ELF-1 (cell line): Measurements from ENCODE around the gene TRIM38.
"Not testable (repeated sequence)": the region's sequence is repeated elsewhere in the genome, so short reads cannot be mapped to it uniquely, and the experiment has no call there.

Experiments used
- DNase-seq: peaks from one replicate; pipeline ENCODE4 v3.0.0-alpha.2; 2016; ENCODE audit warnings: low read depth, low spot score

The TRIM38 gene

GRCh38 chr6:26006086-26006939 is 43.7 kb downstream of the TRIM38 start:
- no peak for DNase-seq

GRCh38 chr6:26006940-26007305 is 44.3 kb downstream of the TRIM38 start:
- DNase-seq, result not testable (repeated sequence)

GRCh38 chr6:26008470-26008869 is 45.9 kb downstream of the TRIM38 start:
- DNase-seq, result no peak

- DNase-seq, result no peak
Measured at GRCh38 chr6:26009817-26010216, 47.2 kb downstream of the TRIM38 start.

- no peak for DNase-seq
Measured at GRCh38 chr6:26012061-26012460, 49.5 kb downstream of the TRIM38 start.

GRCh38 chr6:26014386-26014785 is 51.8 kb downstream of the TRIM38 start:
- not testable (repeated sequence) for DNase-seq

- peak; percentile 89 for DNase-seq
Measured at GRCh38 chr6:26016245-26016962, 53.8 kb downstream of the TRIM38 start.

GRCh38 chr6:26016963-26017631 is 54.5 kb downstream of the TRIM38 start:
- DNase-seq, result peak; percentile 71

GRCh38 chr6:26017632-26017966 is 55.0 kb downstream of the TRIM38 start:
- peak; percentile 97 for DNase-seq

- no peak for DNase-seq
Measured at GRCh38 chr6:26019261-26019830, 56.7 kb downstream of the TRIM38 start.

- no peak for DNase-seq
Measured at GRCh38 chr6:26019967-26020328, 57.3 kb downstream of the TRIM38 start.

- DNase-seq, result peak; percentile 91
Measured at GRCh38 chr6:26020329-26021000, 57.9 kb downstream of the TRIM38 start.

- DNase-seq, result peak; percentile 91
Measured at GRCh38 chr6:26021001-26021349, 58.4 kb downstream of the TRIM38 start.

GRCh38 chr6:26021350-26022131 is 58.9 kb downstream of the TRIM38 start:
- DNase-seq, result peak; percentile 95

- DNase-seq, result peak; percentile 76
Measured at GRCh38 chr6:26022132-26022472, 59.5 kb downstream of the TRIM38 start.

- DNase-seq, result no peak
Measured at GRCh38 chr6:26022737-26023136, 60.1 kb downstream of the TRIM38 start.

- DNase-seq, result no peak
Measured at GRCh38 chr6:26024651-26025046, 62.0 kb downstream of the TRIM38 start.

GRCh38 chr6:26025047-26025893 is 62.7 kb downstream of the TRIM38 start:
- DNase-seq, result peak; percentile 69

- DNase-seq, result peak; percentile 97
Measured at GRCh38 chr6:26025894-26026832, 63.6 kb downstream of the TRIM38 start.
